HG02938 (cell line): ENCODE data around the gene CTTN.
"Not testable (repeated sequence)": the region's sequence is repeated elsewhere in the genome, so short reads cannot be mapped to it uniquely, and the experiment has no call there.

Experiments
- ATAC-seq: cut with Tn5 transposase; IDR thresholded peaks from one replicate; pipeline ENCODE4 v1.9.1; 2021; ENCODE audit warnings: mild to moderate bottlenecking, moderate library complexity; ENCODE audit not compliant: unreplicated experiment

Gene CTTN

DNA sequence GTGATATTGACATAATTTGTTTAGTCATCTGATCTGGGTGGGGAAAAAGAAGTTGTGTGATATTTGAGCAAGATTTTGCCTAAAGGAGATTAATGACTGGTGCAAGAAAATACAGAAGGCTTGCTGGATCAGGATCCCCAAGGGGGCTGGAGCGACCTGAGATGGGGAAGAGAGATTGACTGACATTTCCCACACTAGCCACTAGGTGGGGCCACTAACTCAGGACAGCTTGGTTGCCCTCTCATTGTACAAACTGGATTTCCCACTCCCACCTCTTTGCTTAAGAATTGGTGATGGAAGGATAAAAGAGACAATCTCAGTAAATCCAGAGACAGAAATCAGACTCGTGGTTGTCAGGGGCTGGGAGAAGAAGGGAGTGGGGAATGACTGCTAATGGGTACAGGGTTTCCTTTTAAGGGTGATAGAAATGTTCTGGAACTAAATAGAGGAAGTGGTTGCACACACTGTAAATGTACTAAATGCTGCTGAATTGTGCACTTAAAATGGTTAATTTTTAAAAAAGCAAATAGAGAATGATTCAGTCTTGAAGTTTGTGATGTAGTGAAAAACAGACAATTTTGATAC lies 50.7 kb downstream of the CTTN start:
- no peak for ATAC-seq

DNA sequence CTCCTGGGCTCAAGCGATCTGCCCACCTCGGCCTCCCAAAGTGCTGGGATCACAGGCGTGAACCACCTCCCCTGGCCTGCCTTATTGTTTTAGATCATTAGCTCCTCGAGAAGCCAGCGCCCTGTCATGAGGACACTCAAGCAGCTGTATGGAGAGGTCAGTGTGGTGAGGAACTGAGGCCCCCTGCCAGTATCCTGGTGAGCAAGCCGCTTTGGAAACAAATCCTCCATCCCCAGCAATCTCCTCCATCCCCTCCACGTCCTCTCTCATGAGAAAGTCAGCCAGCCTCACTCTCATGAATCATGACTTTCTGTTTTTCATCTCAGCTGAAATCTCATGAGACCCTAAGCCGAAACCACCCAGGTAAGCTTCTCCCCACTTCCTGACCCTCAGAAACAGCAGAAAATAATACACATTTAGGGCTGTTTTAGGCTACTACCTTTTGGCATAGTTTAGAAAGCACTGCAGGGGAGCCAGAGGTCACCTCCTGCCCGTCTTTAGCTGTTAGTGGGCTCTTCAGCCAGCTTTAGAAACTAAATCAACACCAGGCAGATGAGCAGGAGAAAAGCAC lies 56.0 kb downstream of the CTTN start:
- ATAC-seq: no peak

- ATAC-seq: not testable (repeated sequence)
These were observed 56.5 kb downstream of the CTTN start for GRCh38 chr11:70454811-70455210.

GRCh38 chr11:70455354-70455753 lies 57.0 kb downstream of the CTTN start:
- no peak for ATAC-seq

DNA sequence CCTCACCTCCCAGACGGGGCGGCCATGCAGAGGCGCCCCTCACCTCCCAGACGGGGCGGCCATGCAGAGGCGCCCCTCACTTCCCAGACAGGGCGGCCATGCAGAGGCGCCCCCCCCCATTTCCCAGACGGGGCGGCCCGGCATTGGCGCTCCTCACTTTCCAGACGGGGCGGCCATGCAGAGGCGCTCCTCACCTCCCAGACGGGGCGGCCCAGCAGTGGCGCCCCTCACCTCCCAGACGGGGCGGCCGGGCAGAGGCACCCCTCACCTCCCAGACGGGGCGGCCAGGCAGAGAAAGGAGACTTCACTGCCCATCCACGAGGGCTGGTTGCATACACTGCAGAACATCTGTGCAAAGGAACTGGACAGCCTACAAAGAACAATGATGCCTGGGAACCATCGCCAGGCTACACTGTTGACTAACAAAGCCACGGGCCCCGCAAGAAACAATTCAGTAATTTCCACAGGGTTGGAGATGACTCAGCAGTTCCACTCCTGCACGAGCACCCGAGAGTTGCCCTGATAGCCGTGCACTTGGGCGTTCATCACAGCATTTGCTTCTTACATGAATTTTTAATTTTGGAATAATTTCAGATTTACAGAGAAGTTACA lies 58.7 kb downstream of the CTTN start:
- no peak for ATAC-seq

GRCh38 chr11:70458736-70459135 lies 60.4 kb downstream of the CTTN start:
- ATAC-seq: no peak

- ATAC-seq: no peak
These were observed 61.8 kb downstream of the CTTN start for GRCh38 chr11:70460111-70460510.

DNA sequence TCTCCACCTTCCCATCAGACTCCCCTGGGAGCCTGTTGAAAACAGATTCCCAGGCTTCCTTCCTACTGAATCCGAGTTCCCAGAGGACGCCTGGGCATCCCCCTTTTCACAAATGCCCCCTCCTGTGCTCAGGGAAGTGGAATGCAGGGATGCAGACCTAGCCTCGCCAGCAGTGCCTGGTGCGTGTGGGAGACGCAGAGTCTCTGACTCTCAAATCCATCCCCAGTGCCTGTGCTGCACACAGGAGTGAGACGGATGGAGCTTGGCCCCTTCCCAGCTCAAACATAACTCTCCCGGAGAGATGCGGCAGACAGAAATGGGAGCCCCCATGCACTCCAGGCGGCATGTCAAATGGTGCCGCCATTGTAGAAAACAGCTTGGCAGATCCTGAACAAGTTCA lies 62.6 kb downstream of the CTTN start:
- ATAC-seq: no peak

DNA sequence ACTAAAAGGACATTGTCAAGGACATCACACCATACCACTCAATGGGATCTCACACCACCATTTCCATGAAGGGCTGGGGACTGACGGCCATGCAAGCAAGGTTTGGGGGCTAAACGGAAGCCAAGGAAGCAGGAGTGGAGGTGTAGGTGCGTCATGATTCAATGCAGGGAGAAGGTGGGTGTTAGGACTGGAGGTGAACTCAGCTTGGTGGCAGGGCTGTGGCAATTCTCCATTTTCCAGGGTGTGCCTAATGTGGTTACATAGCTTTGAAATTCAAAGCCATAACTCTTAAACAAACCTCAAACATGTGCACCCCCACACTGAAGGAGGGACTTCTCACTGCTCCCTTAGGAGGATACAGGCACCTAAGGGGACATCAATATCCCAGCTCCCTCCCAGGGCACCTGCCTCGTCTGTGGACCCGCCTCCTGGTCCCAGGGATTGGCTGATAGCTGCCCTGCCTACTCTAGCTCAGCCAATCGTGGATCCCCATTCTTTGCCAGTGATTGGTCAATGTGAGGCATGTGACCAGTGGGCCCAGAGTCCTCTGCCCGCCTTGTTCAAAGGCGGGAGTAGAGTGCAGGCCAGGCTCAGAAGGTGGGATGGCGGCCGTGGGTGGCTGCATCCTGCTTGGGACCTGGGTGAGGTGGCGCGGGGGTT lies 64.6 kb downstream of the CTTN start:
- no peak for ATAC-seq

- no peak for ATAC-seq
These were observed 65.3 kb downstream of the CTTN start for GRCh38 chr11:70463478-70464255.

DNA sequence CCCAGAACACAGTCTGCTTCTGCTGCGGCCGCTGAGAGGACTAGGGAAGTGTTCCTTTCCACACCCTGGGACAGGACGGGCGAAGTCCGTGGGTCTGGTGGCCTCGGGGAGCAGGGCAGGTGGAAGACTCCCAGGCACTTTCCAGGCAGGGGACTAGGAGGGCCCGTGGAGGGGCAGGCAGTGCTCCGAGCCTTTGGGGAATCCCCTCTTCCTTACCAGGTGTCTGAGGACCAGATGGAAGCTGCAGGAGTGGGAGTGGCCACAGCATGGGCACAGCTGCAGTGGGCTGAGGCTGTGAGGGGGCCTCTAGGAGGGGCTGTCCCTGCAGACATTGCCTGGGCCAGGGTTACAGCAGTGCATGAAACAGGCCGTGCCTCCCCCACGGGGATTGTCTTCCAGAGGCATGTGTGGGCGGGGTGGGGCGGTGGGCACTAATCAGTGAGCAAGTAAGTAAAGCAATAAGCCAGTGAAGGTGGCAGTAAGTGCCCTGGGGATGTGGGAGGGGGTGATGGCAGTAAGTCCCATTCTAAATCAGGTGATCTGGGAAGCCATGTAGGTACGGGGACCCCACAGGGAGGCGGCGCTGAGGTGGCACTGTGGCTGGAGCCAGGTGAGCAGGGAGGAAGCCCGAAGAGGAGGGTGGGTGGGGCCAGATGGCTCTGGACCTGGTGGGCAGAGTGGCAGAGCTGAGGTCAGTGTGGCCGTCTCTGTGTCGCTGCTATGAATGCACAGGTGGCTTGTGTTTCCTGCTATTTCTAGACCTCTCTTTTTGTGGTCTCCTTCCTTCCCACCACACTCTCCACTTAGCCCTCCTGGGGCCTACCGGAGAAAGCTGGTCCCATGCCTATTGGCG lies 66.4 kb downstream of the CTTN start:
- ATAC-seq: no peak

DNA sequence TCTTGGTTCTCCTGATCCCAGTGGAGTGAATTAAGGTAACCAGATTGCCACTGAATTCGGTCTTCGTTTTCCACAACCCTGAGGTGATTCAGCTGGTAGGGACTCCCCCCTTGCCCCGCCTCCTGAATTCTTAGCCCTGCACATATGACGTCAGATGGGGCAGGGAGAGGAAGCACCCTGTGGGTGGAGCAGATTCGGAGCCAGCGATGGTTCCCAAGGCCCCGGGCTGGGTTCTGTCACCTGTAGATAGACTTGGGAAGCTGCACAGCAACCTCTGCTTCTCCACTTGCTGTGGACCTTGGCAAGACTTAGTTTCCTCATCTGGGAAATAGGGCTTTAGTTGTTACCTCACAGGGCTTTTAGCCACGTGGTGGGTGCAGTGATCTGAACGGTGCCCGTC lies 67.8 kb downstream of the CTTN start:
- no peak for ATAC-seq

DNA sequence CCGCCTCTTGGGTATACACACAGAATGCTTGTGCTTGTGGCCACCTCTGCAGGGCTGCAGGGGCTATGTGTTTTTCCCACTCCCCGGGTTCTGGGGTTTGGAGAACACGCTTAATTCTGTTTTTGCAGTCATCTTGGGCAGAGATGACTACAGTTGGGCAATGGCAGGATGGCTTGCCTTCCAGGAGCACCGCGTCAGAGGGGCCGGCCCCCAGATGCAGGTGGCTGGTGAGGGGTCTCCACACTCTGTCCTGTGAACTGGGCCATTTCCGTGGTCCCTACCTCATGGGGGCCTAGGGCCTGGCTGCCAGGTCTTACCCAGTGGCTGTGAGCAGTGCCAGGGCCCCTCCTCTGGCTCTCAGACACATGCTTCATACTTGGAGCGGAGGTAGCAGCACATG lies 68.3 kb downstream of the CTTN start:
- no peak for ATAC-seq

DNA sequence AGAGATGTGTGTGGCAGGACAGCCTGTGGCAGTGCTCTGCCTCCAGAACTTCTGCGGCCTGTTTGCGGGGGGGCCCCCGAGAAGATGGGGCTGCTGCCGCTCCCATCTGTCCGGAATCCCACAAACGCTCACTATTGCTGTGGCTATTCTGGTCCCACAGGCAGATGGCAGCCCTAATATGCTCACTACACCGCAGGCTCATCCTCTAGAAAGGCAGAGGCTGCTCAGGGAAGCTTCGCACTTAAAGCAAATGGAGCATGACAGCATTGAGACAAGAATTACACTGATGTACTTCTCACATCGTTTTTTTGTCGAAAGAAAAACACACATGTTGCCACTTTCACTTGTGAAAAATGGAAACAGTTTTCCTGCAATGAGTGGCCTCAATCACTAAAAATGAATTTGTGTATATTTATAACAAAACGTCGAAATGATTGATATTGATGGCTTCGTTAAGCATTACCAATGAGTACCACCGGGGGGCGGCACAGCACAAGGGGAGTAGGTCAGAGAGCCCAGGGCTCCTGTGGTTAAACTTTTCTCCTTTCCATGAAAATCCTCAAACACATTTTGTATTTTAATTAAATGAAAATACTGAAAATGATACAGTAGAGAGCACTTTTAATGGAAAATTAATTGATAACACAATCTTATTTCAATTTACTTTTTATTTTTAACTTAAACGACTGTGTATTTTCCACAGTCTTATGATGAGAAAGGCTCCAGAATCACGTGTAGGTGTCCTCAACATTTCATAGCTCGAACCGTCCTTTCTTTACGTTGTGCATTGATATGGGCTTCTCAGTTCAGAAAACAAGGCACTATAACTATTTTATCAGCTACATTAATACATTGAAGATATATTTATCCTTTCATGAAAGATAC lies 69.1 kb downstream of the CTTN start:
- ATAC-seq: no peak

DNA sequence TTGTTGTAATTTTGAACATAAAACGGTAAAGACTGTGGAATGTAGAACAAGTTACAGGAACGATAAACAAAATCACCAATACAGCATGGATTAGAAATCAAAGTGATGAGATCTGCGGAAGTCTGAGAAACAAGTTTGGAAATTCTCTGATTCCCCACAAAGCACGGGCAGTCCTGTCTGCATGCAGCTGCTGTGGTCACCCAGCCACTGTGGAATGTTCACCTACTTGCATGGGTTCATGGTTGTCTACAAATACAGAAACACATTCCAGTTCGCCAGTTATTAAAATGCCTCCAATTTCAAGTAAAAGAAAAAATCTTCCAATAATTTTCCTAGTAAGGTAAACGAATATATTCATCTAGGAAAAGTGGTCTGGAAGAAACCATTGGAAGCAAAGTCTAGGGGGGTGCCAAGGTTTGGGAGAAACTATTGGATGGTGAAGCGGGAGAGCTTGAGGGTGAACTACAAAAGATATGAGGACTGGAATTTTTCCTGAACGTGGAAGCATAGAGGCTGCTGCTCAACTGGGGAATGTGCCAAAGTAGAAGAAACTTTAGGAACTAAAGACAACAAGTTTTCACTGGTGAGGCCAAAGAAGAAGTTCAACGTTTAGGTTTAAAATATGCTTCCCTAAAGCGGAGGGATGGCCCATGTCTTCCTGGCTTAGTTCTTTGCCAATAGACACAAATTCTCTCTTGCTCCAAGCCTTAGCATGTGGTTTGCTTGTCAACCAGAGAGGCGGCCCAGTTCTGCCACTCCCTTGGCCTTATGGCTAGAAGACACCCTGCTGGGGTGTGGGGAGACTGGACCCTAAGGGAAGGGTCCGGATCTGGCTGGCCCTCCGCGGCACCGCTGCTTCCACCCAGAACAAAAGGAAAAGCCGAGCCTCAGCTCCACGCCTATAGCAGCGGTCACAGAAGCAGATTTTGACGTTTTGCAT lies 70.2 kb downstream of the CTTN start:
- ATAC-seq: no peak

- peak; percentile 50 for ATAC-seq
These were observed 71.8 kb downstream of the CTTN start for GRCh38 chr11:70470127-70470526.

DNA sequence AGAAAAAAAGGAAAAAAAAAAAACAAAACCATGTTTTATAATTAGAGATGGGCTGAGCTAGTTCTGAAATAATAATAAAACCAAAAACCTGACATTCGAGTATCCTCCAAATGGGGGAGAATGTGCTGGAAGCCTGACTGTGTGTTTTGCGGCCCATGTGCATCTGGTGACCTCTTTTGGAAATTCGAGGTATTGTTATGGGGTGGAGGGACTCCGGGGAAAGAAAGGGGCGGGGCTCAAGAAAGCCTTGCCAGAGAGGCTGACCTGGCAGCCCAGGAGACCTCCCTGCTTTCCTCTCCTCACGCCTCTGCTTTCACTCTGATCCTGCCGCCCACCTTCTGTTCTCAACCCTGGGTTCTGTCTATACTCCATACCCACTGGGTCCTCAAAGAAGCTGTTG lies 72.9 kb downstream of the CTTN start:
- ATAC-seq: no peak

DNA sequence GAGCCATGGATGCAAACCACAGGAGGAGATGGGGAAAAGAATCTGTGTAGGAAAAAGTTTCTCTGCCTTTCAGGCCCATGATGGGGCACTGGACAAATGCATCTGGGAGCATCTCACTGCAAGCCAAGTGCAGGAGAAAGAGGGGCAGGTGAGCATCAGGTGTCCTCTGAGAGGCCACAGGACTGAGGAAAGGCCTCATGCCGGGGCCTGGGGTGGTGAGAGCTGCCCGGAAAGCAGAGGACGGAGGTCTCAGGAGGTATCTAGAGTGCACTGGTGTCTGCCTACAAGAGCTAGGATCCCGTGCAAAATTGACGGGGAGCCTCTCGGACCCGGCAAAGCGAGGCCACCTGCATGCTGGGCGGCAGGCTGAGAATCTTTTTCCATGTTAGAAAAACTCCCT lies 73.9 kb downstream of the CTTN start:
- ATAC-seq: no peak
